HG02970 (cell line): ENCODE results near the gene HSD17B12.

Experiments
- ATAC-seq: cut with Tn5 transposase; IDR thresholded peaks from one replicate; pipeline ENCODE4 v1.9.1; 2021; ENCODE audit warnings: mild to moderate bottlenecking, moderate library complexity, moderate number of reproducible peaks; ENCODE audit not compliant: unreplicated experiment, low FRiP score

Gene HSD17B12

DNA sequence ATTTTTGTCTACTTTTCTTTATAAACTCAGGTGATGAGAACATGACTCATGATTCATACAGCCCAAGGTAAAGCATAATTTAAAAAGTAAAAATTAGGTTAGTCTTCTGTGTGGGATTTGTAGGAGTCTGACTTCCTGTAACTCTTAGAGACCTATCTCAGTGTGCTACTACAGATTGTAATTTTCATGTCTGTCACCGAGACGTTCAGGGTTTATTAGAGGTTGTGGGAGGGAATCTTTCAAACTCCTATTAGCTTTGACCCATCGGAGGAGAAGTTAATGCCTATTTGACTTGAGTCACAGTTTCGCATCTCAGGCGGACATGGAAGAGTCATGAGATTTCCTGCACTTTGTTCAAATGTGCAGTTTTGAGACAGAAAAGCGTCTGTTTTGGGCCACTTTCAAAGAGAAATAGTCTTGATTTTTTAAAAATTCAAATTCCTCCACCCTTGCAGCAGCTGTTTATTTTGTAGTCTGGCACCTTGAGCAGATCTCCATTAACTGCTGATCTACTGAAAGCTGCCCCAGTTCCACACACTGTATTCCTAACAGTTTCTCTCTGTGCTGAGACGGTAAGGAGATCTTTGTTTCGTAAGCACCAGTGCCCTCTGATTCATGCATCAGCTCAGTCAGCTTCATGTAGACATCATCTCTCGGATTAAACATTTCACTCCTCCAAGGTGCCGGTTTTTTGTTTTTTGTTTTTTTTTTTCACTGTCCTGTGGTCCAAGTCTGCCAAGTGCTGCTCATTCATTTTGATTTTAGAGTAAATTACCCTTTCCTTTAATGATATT lies 224.4 kb downstream of the HSD17B12 start:
- no peak for ATAC-seq

DNA sequence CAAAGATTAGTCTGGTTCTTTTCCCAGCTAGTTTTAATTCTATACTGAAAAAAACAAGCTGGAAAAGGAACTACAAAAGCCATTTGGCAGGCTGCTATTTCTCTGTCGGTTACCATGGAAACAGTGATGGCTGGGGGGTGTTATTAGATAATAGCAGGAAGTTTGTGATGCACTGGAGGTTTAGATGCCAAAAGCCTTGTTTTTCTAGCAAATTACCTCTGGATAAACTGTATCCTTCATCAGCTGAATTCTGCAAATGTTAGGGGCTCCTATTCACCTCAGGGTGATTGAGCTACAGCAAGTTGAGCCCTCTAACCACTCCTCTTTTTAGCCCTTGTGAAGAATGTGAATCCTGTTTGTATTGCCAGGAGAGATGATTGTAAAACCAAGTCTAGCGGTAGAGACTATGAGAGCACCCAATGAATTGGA lies 225.3 kb downstream of the HSD17B12 start:
- no peak for ATAC-seq
